GM18951 (cell line): Measurements from ENCODE around the gene MRM3.
"Not testable (repeated sequence)": the region's sequence is repeated elsewhere in the genome, so short reads cannot be mapped to it uniquely, and the experiment has no call there.

Experiments used
- POLR2A ChIP-seq: IDR thresholded peaks from 4 replicates; pipeline ENCODE4 v1.6.1; 2011; ENCODE audit warnings: mild to moderate bottlenecking; ENCODE audit not compliant: insufficient read length, insufficient read depth; ENCODE audit errors: extremely low read depth
- in situ Hi-C: fragments of 300-500 bp; cut with MboI; formaldehyde crosslinking; loops from one replicate; pipeline ENCODE4 v1.12.0; 2022; ENCODE audit warnings: low sequenced_read_pairs, mixed read lengths, inconsistent platforms; ENCODE audit not compliant: unreplicated experiment

Gene MRM3

GRCh38 chr17:794876-795275 is 12.7 kb downstream of the MRM3 start:
- TF ChIP-seq POLR2A: no peak
- in situ Hi-C loops: no loop called here

GRCh38 chr17:795276-795675 is 13.1 kb downstream of the MRM3 start:
- no peak for TF ChIP-seq POLR2A
- in situ Hi-C loops: no loop called here

- in situ Hi-C loops: no loop called here
- no peak for TF ChIP-seq POLR2A
These were observed 13.6 kb downstream of the MRM3 start for GRCh38 chr17:795721-796120.

- in situ Hi-C loops: no loop called here
- TF ChIP-seq POLR2A: no peak
These were observed 14.5 kb downstream of the MRM3 start for GRCh38 chr17:796609-797008.

GRCh38 chr17:797236-797840 is 15.2 kb downstream of the MRM3 start:
- in situ Hi-C loops: no loop called here
- TF ChIP-seq POLR2A: no peak

- no peak for TF ChIP-seq POLR2A
- in situ Hi-C loops: no loop called here
These were observed 16.1 kb downstream of the MRM3 start for GRCh38 chr17:798246-798645.

GRCh38 chr17:799261-799660 is 17.1 kb downstream of the MRM3 start:
- in situ Hi-C loops: no loop called here
- TF ChIP-seq POLR2A: no peak

- in situ Hi-C loops: no loop called here
- TF ChIP-seq POLR2A: no peak
These were observed 18.5 kb downstream of the MRM3 start for GRCh38 chr17:800446-801242.

GRCh38 chr17:801660-802059 is 19.5 kb downstream of the MRM3 start:
- TF ChIP-seq POLR2A: no peak

GRCh38 chr17:802481-802880 is 20.3 kb downstream of the MRM3 start:
- in situ Hi-C loops: no loop called here
- no peak for TF ChIP-seq POLR2A

More at GRCh38 chr17:801660-802059, 19.5 kb downstream of the MRM3 start:
- in situ Hi-C loops: no loop called here

GRCh38 chr17:802901-803881 is 21.0 kb downstream of the MRM3 start:
- in situ Hi-C loops: no loop called here
- no peak for TF ChIP-seq POLR2A

GRCh38 chr17:804541-805435 is 22.6 kb downstream of the MRM3 start:
- in situ Hi-C loops: no loop called here
- no peak for TF ChIP-seq POLR2A

GRCh38 chr17:805886-806285 is 23.7 kb downstream of the MRM3 start:
- in situ Hi-C loops: not testable (repeated sequence)
